SKM-1 (cell line): ENCODE measurements around the gene PACS1.

ENCODE experiments used
- DNase-seq: peaks from one replicate; lab custom pipeline; 2025; ENCODE audit not compliant: unreplicated experiment; lab: John Stamatoyannopoulos, UW

PACS1 gene

DNA sequence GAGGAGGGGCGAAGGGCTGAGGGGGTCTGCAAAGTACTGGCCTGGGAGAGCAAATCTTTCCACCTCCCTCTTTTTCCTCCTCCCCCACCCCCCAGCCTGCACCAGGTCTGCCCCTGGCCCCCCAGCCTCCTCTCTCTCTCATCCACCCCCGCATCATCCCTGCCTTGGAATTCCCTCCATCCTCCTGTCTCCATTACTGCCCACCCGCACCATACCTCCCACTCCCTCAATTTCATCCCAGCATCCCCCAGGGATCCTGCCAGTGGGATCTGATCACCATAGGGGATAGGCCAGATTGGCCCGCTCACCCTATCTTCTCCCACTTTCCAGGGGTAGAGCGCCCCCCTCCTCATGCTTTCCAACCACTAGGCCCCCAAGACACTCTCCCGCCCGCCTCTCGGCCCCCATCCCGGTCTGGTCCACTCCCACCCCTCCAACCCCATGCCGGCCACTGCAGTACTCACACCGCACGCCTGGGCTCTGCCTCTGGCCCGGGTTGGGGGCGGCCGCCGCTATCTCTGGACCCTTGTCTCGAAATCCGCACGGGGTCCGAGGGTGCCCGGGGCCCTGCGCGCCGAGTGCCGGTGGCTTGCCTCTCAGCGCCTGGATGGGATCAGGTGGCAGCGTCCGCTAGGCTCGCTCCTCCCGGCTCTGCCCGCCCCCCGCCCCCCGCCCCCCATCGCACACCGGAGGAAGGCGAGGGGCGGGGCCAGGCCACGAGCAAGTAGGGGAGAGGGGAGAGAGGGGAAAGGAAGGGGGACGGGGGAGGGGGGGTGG is 21.3 kb upstream of the PACS1 start, which contains the start of gene GAL3ST3:
GAL3ST3 (minus strand) TSS at position 615 of the 777 bp plus-strand sequence. CDS start 3,746 bp downstream, outside the sequence.
- DNase-seq: no peak

DNA sequence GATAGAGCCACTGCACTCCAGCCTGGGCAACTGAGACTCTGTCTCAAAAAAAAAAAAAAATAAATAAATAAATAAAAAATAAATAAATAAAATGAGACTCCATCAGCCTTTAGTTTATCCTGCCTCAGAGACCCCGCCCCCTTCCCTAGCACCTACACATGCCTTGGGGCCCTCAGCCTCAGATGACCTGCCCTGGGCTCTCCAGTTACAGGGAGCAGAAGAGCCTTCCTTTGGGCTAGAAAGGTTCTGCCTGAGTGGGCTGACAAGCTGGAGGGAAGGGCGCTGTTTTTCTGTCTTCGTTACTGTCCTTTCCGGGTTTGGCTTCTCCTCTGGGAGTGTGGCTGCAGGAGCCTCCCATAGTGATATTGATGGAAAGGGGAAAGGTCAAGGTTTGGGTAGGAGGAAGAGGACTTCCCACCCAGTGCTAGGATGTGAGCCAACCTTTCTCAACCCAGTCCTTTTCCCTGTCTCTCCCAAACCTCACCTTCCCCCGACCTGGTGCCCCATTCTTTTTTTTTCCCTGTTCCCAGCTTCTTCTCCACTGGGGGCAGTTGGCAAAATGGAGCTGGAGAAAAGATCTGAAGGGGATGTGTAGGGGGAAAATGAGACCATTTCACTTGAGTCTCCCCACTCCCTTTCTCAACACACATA is 19.4 kb upstream of the PACS1 start:
- no peak for DNase-seq

DNA sequence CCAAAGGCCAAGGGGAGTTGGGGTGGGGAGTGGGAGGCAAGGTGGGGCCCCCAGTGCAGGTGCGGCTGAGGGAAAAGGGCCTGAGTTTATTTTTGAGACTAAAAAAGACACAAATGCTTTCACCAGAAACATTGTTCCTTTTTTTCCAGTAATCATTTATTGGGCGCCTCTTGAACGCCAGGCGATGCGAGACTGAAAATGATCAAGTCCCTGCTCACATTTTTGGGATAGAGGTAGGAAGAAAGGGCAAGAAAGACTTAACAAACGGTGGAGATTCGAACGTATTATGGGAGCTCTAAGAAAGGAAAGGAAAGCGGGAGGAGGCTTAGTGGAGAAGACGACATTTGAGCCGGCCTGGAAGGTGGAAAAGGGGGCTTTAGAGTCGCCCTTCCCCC is 18.7 kb upstream of the PACS1 start:
- no peak for DNase-seq

DNA sequence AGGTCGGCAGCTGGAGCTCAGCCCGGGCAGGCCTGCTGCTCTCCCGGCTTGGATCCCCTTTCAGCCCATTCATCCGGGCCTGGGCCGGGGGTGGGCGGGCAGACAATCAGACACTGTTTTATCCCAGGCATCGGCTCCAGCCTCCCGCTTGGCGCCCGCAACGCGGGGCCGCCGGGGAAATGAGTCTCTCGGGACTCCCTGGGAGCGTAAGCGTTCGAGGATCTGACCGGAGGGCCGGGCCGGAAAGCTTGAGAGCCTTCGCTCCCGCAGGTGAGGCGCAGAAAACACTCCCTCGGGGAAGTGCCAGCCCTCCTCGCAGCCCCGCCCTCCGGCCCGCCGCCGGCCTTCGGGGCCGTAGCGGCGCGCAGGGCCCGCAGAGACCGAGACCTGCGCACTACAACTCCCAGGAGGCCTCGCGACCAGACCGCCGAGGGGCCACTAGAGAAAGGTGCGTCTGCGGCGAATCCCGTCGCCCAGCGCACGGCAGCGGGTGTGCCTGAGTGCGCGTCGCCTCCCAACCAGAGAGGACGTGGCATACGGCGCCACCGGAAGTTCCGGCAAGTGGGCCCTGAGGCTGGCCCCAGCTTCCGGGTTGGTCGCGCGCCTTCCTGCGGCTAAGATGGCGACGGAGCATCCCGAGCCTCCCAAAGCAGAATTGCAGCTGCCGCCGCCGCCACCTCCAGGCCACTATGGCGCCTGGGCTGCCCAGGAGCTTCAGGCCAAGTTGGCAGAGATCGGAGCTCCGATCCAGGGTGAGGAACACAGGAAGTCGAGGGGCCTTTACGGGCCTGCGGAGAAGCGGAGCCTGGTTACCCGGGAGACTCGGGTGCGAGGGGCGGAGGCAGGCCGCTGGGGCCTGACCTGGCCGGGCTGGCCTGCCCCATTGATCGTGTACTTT is 18.1 kb upstream of the PACS1 start, which contains the start of gene SF3B2:
SF3B2 (plus strand) TSS at position 599 of the 898 bp plus-strand sequence; CDS start at position 620, 21 bp downstream.
- DNase-seq: peak; percentile 96

DNA sequence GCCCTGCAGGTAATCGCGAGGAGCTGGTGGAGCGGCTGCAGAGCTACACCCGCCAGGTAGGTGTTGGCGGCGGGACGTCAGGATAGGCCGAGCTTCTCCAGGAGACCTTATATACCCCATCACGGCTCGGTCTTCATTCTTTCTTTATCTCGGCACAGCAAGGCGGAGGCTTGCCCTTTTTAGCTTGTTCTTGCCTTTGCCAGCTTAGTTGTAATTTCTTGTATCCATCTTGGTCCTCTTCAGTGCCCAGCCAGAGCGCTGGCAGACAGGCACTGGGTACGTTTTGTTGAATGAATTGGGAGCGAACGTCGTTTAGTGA is 17.4 kb upstream of the PACS1 start:
- no peak for DNase-seq

DNA sequence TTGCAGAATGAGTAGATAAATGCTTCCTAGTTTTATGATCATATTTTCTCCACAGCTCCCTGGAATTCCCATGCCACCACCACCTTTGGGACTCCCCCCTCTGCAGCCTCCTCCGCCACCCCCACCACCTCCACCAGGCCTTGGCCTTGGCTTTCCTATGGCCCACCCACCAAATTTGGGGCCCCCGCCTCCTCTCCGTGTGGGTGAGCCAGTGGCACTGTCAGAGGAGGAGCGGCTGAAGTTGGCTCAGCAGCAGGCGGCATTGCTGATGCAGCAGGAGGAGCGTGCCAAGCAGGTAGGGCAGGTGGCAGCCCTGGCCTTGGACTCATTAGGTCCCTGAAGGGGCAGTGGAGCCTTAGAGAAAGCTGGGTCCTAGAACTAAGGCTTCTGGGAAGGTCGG is 15.1 kb upstream of the PACS1 start:
- no peak for DNase-seq

DNA sequence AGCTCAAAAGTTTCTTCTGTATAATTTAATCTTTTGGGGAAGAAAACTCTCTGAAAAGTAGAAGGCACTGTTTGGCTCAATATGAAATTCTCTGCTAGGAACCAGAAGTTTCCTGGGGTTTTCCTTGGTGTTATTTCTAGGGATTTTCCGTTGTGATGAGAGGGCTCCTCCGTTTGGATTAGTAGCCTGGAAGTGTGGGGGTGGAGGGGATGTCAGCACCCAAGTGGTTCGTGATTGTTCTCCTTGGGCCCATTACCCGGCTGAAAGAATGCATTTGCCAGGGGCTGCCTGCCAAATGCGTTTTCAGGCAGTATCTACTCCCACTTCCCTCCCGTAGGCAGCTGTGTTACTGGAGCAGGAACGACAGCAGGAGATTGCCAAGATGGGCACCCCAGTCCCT is 13.6 kb upstream of the PACS1 start:
- no peak for DNase-seq

DNA sequence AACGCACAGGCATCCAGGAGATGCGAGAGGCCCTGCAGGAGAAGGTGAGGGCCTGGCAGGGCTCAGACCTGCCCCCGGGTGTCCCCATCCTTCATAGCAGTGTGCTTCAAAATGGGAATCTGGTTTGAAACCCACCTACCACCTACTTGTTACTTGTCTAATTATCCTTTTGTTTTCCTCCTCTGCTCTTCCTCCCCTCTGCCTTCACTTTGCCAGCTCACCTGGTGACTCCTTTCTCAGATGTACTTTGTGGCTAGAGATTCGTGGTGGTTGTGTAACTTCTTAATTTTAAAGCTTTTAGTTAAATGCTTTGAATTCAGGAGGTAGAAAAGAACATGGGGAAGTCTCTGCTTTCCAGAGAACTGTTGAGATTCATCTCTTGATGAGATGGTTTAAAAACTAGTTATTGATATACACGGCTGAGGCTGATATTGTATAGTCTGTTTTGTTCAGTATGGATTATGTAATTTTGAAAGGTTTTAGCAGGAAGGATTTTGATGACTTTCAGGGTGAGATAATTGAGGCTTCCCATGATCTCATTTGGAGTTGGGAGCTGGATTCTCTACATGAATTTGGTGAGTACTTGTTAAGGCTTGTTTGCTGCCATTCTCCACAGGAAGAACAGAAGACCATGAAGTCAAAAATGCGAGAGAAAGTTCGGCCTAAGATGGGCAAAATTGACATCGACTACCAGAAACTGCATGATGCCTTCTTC is 9.9 kb upstream of the PACS1 start:
- DNase-seq: no peak

DNA sequence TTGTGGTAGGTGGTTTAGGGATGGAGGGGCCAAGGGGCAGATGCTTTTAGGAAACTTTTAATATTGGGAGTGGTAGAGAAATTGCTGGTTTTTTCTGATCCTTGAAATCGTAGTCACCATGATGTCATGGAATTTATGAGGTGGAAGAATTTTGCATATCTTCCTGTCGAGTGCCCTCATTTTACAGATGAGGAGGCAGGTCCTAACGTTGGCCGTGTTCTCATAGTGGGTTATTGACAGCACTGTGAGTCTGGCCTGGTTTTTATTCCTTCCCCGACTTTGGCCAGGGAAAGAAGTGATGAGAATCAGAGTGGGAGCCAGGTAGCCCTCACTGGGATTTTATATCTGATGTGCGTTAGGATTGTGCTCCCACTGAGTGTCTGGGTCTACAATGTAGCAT is 8.8 kb upstream of the PACS1 start:
- DNase-seq: no peak

DNA sequence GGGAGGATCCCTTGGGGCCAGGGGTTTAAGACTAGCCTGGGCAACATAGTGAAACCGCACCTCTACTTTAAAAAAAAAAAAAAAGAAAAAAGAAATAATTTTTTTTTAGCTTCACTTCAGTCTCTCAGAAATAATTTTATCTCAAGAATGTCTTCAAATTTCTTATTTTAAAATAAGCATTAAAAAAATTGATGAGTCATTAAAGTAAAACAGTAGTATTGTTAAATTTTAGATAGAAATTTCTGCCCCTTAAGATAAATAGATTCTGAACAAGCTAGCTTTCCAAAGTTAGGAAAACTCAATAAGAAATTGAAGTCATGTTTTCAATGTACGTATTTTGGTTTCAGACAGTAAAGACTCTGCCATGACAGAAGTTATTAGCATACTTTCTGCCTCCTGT is 7.7 kb upstream of the PACS1 start:
- DNase-seq: no peak

DNA sequence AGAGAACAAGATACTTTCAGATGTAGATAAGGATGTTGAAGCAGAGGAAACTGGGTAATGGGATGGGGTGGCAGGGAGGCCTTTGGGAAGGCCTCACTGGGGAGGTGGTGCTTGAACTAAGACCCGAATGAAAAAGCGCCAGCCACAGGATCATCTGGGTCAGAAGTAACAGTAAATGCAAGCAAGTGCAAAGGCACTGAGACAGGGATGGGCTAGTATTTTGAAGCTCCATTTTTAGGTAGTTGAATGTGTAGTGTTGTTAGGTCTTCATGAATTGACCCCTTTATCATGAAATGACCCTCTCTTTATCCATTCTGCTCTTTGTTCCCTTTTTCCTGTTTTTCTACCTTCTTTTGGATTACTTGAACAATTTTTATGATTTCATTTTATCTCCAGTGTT is 6.2 kb upstream of the PACS1 start:
- DNase-seq: no peak

DNA sequence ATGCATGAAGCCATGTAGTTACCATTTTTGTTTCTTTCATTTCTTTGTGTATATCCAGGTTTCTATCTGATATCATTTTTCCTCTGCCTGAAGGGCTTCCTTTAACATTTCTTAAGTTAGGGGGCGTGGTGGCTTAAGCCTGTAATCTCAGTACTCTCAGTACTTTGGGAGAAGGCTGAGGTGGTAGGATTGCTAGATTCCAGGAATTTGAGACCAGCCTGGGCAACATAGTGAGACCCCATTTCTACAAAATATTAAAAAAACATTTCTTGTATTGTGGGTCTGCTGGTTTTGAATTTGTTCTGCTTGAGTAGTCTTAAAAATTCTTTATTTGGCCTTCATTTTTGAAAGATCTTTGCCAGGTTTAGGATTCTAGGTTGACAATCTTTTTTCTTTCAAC is 5.5 kb upstream of the PACS1 start:
- DNase-seq: no peak

DNA sequence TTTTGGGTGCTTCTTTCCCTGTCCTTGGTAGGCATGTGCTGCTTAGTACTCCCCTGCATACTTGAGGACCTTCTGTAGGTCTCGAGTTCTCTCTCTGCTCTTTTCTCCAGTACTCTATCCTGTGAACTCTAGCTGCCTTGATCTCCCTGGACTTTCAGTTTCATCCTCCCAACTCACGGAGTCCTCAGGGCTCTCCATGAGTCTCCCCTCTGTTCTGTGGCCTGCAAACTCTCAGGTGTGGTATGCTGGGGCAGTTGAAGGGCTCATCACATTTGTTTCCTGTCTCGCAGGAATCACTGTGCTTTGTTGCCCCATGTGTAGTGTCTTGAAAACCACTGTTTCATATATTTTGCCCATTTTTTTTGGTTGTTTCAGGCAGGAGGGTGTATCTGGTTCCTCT is 3.3 kb upstream of the PACS1 start:
- no peak for DNase-seq

DNA sequence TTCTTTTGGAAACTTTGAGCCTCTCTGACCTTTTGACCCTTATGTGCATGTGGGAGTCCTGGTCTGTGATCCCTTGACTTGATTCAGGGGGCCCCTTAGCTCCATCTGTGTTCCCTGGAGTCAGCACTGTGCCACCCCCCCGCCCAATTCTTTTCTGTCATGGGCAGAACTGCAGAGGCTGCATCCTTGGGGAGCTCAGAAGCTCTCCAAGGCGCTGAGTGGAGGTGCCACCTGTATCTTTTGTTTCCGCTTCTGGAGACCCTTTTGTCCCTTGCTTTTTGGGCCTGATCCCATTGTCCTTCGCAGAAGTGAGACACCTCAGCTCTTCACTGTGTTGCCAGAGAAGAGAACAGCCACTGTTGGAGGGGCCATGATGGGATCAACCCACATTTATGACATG is 2.4 kb upstream of the PACS1 start:
- no peak for DNase-seq

DNA sequence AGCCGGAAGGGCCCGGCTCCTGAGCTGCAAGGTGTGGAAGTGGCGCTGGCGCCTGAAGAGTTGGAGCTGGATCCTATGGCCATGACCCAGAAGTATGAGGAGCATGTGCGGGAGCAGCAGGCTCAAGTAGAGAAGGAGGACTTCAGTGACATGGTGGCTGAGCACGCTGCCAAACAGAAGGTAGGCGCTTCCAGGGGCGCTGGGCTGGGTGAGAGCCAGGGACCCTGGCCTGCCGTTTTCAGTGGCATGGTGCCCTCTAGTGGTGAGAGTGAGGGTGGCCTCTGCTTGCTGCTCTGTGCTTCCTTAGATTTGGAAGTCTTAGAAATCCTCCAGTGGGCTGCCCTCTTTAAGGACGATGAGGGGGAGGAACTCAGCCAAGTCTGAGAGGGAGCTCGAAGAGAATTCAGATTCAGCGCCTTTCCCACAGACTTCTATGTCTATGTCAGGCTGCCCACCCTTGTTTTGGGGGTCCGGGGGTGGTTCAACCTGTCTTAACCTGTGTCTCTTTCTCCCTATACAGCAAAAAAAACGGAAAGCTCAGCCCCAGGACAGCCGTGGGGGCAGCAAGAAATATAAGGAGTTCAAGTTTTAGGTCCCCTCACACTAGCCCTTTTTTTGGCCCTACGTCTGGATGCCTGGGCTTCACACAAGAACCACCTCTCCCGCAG is 1.8 kb upstream of the PACS1 start:
- peak; percentile 27 for DNase-seq

DNA sequence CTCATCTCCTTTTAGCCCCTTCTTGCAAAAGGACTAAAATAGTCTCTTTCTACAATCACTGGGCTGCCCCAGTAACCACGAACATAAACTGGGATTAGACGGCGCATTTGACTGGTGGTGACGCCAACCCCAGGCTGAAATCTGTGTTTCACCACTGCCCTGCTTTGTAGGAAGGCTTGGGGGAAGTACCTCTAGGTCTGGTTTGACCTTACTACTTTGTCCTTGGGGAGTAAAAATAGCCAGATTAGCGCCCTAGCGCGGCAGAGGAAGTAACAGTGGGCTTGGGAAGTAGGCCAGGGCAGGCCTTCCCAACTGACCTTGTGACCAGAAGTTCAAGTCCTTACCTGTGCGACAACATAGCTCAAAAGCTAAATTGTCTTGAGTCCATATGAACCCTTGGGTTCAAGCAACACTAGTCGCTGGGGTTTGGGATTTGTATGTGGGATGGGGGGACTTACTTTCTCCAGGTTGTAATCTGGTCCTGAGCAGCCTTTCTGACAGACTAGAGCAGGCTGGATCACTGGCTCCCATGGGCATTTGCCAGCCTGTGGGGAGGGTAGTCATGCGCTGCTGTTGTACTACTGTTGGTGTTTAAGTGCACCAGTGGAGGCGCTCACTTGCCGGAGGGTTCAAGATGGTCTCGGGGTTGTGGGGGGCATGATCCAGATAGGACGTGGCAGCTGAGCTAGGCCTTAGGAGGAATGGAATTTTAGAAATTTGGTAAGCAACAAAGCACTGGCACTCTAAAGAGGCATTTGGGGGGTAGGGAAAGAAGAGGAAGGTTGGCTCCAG is 953 bp upstream of the PACS1 start:
- no peak for DNase-seq

DNA sequence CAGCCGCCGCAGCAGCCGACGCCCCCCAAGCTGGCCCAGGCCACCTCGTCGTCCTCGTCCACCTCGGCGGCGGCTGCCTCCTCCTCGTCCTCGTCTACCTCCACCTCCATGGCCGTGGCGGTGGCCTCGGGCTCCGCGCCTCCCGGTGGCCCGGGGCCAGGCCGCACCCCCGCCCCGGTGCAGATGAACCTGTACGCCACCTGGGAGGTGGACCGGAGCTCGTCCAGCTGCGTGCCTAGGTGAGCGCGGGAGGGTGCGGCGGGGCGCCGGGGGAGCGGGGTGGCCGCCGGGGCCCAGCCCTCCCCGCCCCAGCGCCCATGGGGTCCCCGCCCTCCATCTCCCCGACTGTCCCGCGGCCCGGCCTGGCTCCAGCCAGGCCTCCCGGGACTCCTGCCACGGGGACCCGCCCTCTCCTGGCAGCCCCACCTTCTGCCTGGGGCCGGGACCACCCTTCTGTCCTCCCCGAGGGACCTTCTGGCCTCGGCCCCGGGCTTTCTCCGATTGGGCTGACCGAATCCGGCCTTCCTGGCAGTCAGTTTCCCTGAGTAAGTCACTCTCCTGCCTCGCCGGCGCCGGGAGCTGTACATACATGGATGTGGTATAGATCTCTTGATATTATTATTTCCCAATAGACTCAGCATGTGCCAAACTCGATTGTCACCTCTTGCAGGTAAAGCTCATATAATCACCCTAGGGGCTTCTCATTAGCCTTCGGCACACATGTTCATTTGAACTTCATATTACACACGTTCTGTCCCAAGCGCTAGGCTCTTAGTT is 720 bp downstream of the PACS1 start:
- DNase-seq: no peak

DNA sequence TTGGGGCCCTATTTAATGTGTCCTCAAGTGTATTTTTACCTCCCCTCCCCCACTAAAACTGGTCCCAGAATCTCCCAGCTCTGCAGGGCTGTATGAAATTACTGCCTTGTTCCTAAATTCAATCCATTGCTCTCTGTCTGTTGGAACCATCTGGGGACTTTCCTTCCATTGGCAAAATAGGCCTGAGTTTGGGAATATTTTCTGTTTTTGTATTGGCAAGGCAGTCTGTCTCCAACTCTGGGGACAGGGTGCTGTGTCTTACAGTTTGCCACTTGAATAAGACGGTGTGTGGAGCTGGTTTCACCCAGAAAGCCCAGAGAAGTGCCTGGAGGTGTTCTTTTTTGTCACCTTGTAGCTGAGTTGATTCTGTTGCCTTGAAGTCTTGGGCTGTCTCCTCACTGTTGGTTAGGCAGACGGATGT is 1.3 kb downstream of the PACS1 start:
- DNase-seq: no peak

DNA sequence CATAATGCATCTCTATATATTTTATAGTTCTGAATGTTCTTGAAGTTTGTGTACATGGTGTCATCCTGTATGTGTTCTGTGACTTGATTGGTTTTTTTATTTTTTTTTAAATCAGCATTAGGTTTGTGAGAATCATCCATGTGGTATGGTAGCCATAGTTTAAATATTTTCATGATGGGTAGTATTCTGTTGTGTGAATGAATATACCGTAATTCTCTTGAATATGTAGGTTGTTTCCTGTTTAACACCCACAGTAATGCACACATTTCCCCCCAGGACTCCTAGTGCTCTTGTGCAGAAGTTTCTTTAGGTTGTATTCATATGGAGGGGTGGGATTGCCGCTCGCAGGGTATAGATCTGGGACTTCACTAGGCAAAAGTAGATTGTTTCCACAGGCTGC is 2.0 kb downstream of the PACS1 start:
- DNase-seq: no peak
